H1 (cell line): ENCODE measurements around the gene UBD. TPM values are rescaled to one million over a fixed set of nuclear protein-coding genes. Genes with fewer than 3 reads are reported as not detected.

Experiments used
- ATF3 ChIP-seq: IDR thresholded peaks from 2 replicates; pipeline ENCODE4 v1.6.1; 2011; ENCODE audit warnings: low read depth, mild to moderate bottlenecking, low read length; ENCODE audit not compliant: insufficient read depth
- CREB1 ChIP-seq: IDR thresholded peaks from 2 replicates; pipeline ENCODE4 v1.6.1; 2012; ENCODE audit warnings: inconsistent platforms
- SUZ12 ChIP-seq: fragments of 200-600 bp; sonication (generic); IDR thresholded peaks from 2 replicates; pipeline ENCODE4 v1.6.1; 2012; ENCODE audit warnings: mild to moderate bottlenecking, inconsistent platforms, low read length, moderate library complexity, mixed read lengths
- polyA plus RNA-seq, 7 experiments: library from polyadenylated mRNA; depleted of rRNA in 3 of 7; stranded (reverse) in 5 of 7; unstranded in 2 of 7; fragments of >200 nt in 5 of 7; fragments of 200-250 nt in 2 of 7; gene quantifications; 1 replicate in 5 of 7; 2 replicates in 1 of 7; 4 replicates in 1 of 7; pipeline versions ENCODE4 v1.2.1 to v1.2.3, GENCODE V29; 2011 to 2013; ENCODE audit warnings: missing spikeins in 2 of 7, mixed read lengths in 2 of 7
- total RNA-seq: library from RNA; stranded (reverse); fragmentation: NEBNext Ultra II Directional; extraction: Animal tissue kit (Norgen Biotek cat#: 25700); gene quantifications from 2 replicates; pipeline ENCODE4 v1.2.1, GENCODE V29; 2021
- TF ChIP-seq, protein P1 (sequence below), 3 experiments: IDR thresholded peaks; 1 replicate in 2 of 3; 2 replicates in 1 of 3; pipeline versions ENCODE4 v1.5.1 to v1.6.1; 2011; ENCODE audit warnings: low read length in 3 of 3, mild to moderate bottlenecking in 3 of 3, inconsistent platforms in 2 of 3, low read depth in 1 of 3, moderate library complexity in 1 of 3; ENCODE audit not compliant: insufficient read depth in 1 of 3; ENCODE audit errors: control extremely low read depth in 1 of 3

UBD gene
- total and polyA plus RNA-seq, 2 of the 8 experiments (the other 6 are each of a cell fraction or from before 2014, with no cell fraction given) = 0.23 TPM; not detected in 1

- TF ChIP-seq, protein P1, sequence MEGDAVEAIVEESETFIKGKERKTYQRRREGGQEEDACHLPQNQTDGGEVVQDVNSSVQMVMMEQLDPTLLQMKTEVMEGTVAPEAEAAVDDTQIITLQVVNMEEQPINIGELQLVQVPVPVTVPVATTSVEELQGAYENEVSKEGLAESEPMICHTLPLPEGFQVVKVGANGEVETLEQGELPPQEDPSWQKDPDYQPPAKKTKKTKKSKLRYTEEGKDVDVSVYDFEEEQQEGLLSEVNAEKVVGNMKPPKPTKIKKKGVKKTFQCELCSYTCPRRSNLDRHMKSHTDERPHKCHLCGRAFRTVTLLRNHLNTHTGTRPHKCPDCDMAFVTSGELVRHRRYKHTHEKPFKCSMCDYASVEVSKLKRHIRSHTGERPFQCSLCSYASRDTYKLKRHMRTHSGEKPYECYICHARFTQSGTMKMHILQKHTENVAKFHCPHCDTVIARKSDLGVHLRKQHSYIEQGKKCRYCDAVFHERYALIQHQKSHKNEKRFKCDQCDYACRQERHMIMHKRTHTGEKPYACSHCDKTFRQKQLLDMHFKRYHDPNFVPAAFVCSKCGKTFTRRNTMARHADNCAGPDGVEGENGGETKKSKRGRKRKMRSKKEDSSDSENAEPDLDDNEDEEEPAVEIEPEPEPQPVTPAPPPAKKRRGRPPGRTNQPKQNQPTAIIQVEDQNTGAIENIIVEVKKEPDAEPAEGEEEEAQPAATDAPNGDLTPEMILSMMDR (IDR thresholded peaks at IDR 0.05; ENCODE audit: control extremely low read depth in 1 of 3, insufficient read depth in 1 of 3, low read depth in 1 of 3, low read length in 3 of 3) = no peak
- no peak for TF ChIP-seq SUZ12
- no peak for TF ChIP-seq CREB1
- TF ChIP-seq ATF3 = no peak
Observed at GRCh38 chr6:29509239-29509638, 50.3 kb downstream of the UBD start (continued).
